Glomerular visceral epithelial cell (primary cell): ENCODE results near the gene UQCRQ.

Experiments
- DNase-seq: peaks from one replicate; pipeline ENCODE4 v3.0.0-alpha.2; 2016; ENCODE audit errors: extremely low spot score

Gene UQCRQ

DNA sequence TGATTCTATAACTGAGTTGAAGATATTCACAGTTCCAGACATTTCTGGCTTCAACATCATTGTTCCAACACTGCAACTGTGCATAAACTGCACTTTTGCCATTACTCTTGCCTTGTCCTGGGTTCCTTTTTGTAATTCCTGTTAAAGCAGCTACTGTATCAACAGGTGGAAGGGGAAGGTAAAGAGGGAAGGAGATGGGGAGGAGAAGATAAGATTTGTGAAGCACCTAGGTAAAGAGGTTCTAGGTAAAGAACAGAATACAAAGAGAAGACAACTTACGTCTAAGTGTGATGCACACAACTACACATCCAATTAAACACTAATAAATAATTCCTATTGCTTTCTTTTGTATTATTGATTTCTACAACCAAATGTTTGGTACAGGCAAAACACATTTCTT lies 43.3 kb downstream of the UQCRQ start:
- no peak for DNase-seq

DNA sequence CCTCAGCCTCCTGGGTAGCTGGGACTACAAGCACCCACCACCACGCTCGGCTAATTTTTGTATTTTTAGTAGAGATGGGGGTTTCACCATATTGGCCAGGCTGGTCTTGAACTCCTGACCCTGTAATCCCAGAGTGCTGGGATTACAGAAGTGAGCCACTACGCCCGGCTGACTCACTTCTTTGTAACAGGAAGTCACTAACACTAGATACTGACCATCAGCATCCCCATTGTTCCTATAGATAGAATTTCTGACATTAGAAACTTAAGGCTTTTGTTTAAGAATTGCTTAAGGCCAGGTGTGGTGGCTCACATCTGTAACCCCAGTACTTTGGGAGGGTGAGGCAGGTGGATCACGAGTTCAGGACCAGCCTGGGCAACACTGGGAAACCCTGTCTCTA lies 49.2 kb downstream of the UQCRQ start:
- DNase-seq, result no peak

DNA sequence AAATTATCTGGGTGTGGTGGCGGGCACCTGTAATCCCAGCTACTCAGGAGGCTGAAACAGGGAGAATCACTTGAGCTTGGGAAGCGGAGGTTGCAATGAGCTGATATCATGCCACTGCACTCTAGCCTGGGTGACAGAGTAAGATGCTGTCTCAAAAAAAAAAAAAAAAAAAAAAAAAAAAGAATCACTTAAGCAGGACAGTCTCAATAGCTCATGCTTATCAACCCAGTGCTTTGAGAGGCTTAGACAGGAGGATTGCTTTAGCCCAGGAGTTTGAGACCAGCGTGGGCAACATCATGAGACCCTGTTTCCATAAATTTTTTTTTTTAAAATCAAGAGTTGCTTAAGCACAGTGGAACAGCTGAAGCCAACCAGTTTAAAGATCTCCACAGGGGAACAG lies 49.6 kb downstream of the UQCRQ start:
- DNase-seq, result no peak
